Neutrophil (primary cell): ENCODE measurements around the gene NKAIN4.

Experiments used
- H3K27ac ChIP-seq: fragments of 200-600 bp; sonication (generic); 2 replicates; pipeline ENCODE4 v1.5.1; 2016; ENCODE audit warnings: mild to moderate bottlenecking, moderate library complexity
- H3K27me3 ChIP-seq: fragments of 200-600 bp; sonication (generic); 2 replicates; pipeline ENCODE4 v1.6.0; 2016; ENCODE audit warnings: mild to moderate bottlenecking
- H3K36me3 ChIP-seq: fragments of 200-600 bp; sonication (generic); 2 replicates; pipeline ENCODE4 v1.5.1; 2017
- H3K4me1 ChIP-seq, 2 experiments: fragments of 200-600 bp in 1 of 2; sonication (generic) in 1 of 2; 1 replicate in 1 of 2; 2 replicates in 1 of 2; pipeline versions ENCODE4 v1.5.1 to v1.6.1; 2013 to 2016; ENCODE audit warnings: low read depth in 1 of 2, low read length in 1 of 2, mild to moderate bottlenecking in 1 of 2, moderate library complexity in 1 of 2; ENCODE audit not compliant: control insufficient read depth in 1 of 2, insufficient read depth in 1 of 2
- H3K4me3 ChIP-seq, 2 experiments: fragments of 200-600 bp in 1 of 2; sonication (generic) in 1 of 2; 1 replicate in 1 of 2; 2 replicates in 1 of 2; pipeline ENCODE4 v1.5.1; 2013 to 2016; ENCODE audit warnings: low read depth in 1 of 2, low read length in 1 of 2, mild to moderate bottlenecking in 1 of 2, moderate library complexity in 1 of 2
- H3K9me3 ChIP-seq: fragments of 200-600 bp; sonication (generic); 2 replicates; pipeline ENCODE4 v1.5.1; 2016
- TF ChIP-seq, protein P1 (sequence below): fragments of 200-600 bp; sonication (generic); IDR thresholded peaks from 2 replicates; pipeline ENCODE4 v1.5.1; 2016; ENCODE audit warnings: antibody characterized with exemption

The NKAIN4 gene

DNA sequence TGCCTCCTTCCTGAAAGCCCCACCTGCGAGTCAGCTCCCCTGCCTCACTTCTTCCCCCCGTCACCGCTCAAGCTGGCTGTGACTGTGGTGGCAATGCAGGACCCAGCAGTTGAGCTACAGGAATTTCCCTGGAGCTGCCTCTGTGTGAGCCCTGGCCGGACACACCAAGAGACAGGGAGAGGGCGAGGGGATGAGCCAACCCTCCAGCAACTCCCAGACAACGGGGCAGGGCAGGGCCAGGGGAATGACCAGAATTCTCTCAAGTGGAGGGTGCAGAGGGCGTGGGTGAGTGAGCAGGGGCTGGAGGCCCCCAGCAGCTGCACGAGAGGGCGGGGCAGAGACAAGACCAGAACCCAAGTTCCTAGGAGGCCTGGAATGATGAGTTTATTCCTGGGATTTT is 13.4 kb upstream of the NKAIN4 start:
- Histone ChIP-seq H3K27ac (no peak overlapping the region), H3K27me3 (peaks cover 72% of the 10 kb centered on the region), H3K4me1 (peaks cover 7% of the 10 kb centered on the region in 2 experiments), H3K9me3 (no peaks in the 10 kb centered on the region), H3K36me3 (no peaks in the 10 kb centered on the region), H3K4me3 (no peak overlapping the region)
- TF ChIP-seq, protein P1, sequence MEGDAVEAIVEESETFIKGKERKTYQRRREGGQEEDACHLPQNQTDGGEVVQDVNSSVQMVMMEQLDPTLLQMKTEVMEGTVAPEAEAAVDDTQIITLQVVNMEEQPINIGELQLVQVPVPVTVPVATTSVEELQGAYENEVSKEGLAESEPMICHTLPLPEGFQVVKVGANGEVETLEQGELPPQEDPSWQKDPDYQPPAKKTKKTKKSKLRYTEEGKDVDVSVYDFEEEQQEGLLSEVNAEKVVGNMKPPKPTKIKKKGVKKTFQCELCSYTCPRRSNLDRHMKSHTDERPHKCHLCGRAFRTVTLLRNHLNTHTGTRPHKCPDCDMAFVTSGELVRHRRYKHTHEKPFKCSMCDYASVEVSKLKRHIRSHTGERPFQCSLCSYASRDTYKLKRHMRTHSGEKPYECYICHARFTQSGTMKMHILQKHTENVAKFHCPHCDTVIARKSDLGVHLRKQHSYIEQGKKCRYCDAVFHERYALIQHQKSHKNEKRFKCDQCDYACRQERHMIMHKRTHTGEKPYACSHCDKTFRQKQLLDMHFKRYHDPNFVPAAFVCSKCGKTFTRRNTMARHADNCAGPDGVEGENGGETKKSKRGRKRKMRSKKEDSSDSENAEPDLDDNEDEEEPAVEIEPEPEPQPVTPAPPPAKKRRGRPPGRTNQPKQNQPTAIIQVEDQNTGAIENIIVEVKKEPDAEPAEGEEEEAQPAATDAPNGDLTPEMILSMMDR: no peak

DNA sequence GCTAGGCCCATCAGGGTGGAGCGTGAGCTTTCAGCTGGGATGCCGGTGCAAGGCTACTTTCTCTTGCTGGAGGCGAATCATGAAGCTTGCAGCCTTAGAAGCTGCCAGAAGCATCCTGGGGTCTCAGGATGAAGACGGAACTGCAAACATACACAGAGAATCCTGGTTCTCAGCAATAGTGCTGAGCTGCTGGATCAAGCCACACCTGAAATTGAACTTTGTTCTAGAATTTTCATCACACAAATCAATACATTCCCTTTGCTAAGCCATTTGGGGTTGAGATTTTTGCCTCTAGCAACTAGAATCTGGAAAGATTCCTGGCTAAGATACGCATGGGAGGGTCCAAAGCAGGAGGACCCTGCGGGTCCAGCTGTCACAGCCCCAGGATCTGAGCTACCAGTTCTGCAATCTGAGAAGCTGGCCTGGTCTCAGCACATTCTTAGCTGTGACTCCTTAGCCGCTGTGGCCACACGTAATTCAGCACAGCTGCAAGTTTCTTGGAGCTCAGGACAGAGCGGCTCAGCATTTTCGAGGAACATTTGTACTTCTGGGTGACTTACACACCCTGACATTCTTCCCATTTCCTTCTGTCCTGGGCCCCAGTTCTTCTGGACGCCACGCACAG is 11.7 kb upstream of the NKAIN4 start:
- H3K36me3 ChIP-seq: no peaks in the 10 kb centered on the region
- H3K4me1 ChIP-seq: no peaks in the 10 kb centered on the region
- no peak overlapping the region for H3K27ac ChIP-seq
- H3K27me3 ChIP-seq: peaks cover 77% of the 10 kb centered on the region
- no peak overlapping the region for H3K4me3 ChIP-seq
- TF ChIP-seq, protein P1: no peak
- H3K9me3 ChIP-seq: no peaks in the 10 kb centered on the region

DNA sequence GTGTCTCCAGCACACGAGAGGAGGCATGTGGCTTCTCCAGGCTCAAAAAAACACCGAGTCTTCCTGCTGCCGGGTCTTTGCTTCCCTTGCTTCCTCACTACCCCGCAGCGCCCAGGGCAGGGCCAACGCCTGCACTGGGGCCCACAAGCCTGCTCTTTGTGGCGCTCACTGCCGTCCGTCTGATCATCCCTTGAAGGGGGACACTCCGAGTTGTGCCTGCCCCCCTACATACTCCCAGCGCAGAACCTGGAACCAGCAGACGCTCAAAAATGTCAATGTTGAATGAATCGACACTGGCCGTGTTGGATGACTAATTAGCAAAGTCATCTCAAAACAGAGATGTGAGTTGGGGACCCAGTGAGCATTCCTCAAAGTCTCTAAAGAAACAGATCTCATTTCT is 10.3 kb upstream of the NKAIN4 start:
- Histone ChIP-seq H3K4me1 (no peaks in the 10 kb centered on the region), H3K27me3 (peaks cover 86% of the 10 kb centered on the region), H3K9me3 (no peaks in the 10 kb centered on the region), H3K36me3 (no peaks in the 10 kb centered on the region), H3K4me3 (no peak overlapping the region), H3K27ac (no peak overlapping the region)
- TF ChIP-seq, protein P1: no peak

DNA sequence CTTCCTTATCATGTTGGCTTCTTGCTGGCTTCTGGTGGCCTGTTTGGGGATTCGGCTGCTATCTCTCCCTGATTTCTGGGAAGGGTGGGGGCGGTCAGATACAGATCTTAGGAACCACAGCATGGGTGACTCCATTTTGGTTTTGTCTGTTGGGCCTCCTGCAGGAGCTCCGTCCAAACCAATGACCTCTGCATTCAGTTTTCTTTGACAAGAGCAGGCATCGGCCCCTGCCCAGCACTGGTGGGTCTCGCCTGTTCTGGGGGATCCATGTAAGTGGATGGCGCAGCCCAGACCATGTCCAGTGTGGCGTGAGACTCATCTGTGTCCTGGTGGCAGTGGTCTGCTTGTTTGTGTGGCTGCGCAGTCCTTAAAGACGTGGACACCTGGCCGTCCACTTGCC is 9.7 kb upstream of the NKAIN4 start:
- Histone ChIP-seq H3K27me3 (peaks cover 88% of the 10 kb centered on the region), H3K27ac (no peak overlapping the region), H3K4me1 (no peaks in the 10 kb centered on the region), H3K4me3 (no peak overlapping the region), H3K36me3 (no peaks in the 10 kb centered on the region), H3K9me3 (no peaks in the 10 kb centered on the region)
- TF ChIP-seq, protein P1: no peak

DNA sequence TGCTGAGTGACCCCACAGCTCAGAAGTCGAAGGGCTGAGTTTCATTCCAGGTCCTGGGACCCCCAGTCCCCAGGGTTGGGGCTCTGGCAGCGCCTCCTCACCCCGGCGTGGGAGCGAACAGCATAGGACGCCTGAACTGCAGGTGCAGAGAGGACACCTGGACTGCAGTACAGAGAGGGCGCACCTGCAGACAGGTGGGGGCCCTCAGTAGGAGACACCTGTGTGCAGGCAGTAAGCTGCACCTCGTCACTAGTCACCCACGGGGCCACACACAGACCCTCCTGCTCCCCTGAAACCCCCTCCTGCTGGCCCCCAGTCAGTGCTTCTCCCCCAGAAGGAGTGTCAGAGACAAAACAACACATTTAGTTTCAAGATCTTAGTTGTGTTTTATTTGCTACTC is 8.6 kb upstream of the NKAIN4 start:
- H3K27ac ChIP-seq: no peak overlapping the region
- no peak overlapping the region for H3K4me3 ChIP-seq
- TF ChIP-seq, protein P1: no peak
- H3K9me3 ChIP-seq: no peaks in the 10 kb centered on the region
- peaks cover 88% of the 10 kb centered on the region for H3K27me3 ChIP-seq
- no peaks in the 10 kb centered on the region for H3K4me1 ChIP-seq
- H3K36me3 ChIP-seq: no peaks in the 10 kb centered on the region
